H1 (cell line): ENCODE measurements around the gene ABITRAM. TPM values are rescaled to one million over a fixed set of nuclear protein-coding genes. Genes with fewer than 3 reads are reported as not detected.

Source experiments
- BCL11A ChIP-seq, 2 experiments: IDR thresholded peaks; one replicate each; pipeline ENCODE4 v1.6.1; 2011; ENCODE audit warnings: low read depth in 2 of 2, low read length in 2 of 2, mild to moderate bottlenecking in 2 of 2
- CEBPB ChIP-seq: IDR thresholded peaks from 2 replicates; pipeline ENCODE4 v1.6.1; 2012; ENCODE audit warnings: low read depth, low read length
- CTBP2 ChIP-seq: IDR thresholded peaks from 2 replicates; pipeline ENCODE4 v1.7.0; 2011; ENCODE audit warnings: borderline replicate concordance, mild to moderate bottlenecking, moderate library complexity, mixed read lengths, low read length; ENCODE audit not compliant: insufficient read depth, insufficient read length
- GTF2F1 ChIP-seq: IDR thresholded peaks from 2 replicates; pipeline ENCODE4 v1.6.1; 2012; ENCODE audit warnings: low read depth, low read length, improper control_type of control experiment, borderline replicate concordance
- HDAC6 ChIP-seq: IDR thresholded peaks from one replicate; pipeline ENCODE4 v1.7.1; 2012; ENCODE audit warnings: low read depth, mild to moderate bottlenecking, inconsistent platforms, low read length, moderate library complexity
- KDM4A ChIP-seq: IDR thresholded peaks from one replicate; pipeline ENCODE4 v1.7.1; 2012; ENCODE audit warnings: low read depth, mild to moderate bottlenecking, moderate library complexity, low read length, inconsistent platforms; ENCODE audit not compliant: severe bottlenecking
- NRF1 ChIP-seq: IDR thresholded peaks from 2 replicates; pipeline ENCODE4 v1.6.1; 2011; ENCODE audit warnings: mild to moderate bottlenecking, low read depth, low read length, improper control_type of control experiment
- POLR2AphosphoS5 ChIP-seq: IDR thresholded peaks from 2 replicates; pipeline ENCODE4 v1.6.1; 2011; ENCODE audit warnings: low read depth, low read length
- RFX5 ChIP-seq: IDR thresholded peaks from 2 replicates; pipeline ENCODE4 v1.6.1; 2011; ENCODE audit warnings: low read depth, low read length, improper control_type of control experiment, borderline replicate concordance
- SIN3A ChIP-seq, 2 experiments: IDR thresholded peaks in 1 of 2; conservative IDR thresholded peaks in 1 of 2; 2 replicates each; pipeline ENCODE4 v1.6.1; 2011 to 2012; ENCODE audit warnings: low read length in 2 of 2, improper control_type of control experiment in 1 of 2, low read depth in 1 of 2, mild to moderate bottlenecking in 1 of 2
- SP2 ChIP-seq: IDR thresholded peaks from 2 replicates; pipeline ENCODE4 v1.6.1; 2012; ENCODE audit warnings: mild to moderate bottlenecking, low read length, inconsistent platforms
- TAF1 ChIP-seq: IDR thresholded peaks from 2 replicates; pipeline ENCODE4 v1.6.1; 2011; ENCODE audit warnings: mild to moderate bottlenecking, low read depth, low read length
- polyA plus RNA-seq, 7 experiments: library from polyadenylated mRNA; depleted of rRNA in 3 of 7; stranded (reverse) in 5 of 7; unstranded in 2 of 7; fragments of >200 nt in 5 of 7; fragments of 200-250 nt in 2 of 7; gene quantifications; 1 replicate in 5 of 7; 2 replicates in 1 of 7; 4 replicates in 1 of 7; pipeline versions ENCODE4 v1.2.1 to v1.2.3, GENCODE V29; 2011 to 2013; ENCODE audit warnings: missing spikeins in 2 of 7, mixed read lengths in 2 of 7
- total RNA-seq: library from RNA; stranded (reverse); fragmentation: NEBNext Ultra II Directional; extraction: Animal tissue kit (Norgen Biotek cat#: 25700); gene quantifications from 2 replicates; pipeline ENCODE4 v1.2.1, GENCODE V29; 2021
- TF ChIP-seq, protein P1 (sequence below): fragments of 300-600 bp; sonication (generic); IDR thresholded peaks from 2 replicates; pipeline ENCODE4 v1.7.1; 2012; ENCODE audit warnings: low read length, moderate library complexity, mild to moderate bottlenecking, inconsistent platforms; ENCODE audit not compliant: insufficient replicate concordance

ABITRAM gene
- total and polyA plus RNA-seq, 2 of the 8 experiments (the other 6 are each of a cell fraction or from before 2014, with no cell fraction given) = 8.4 to 9.0 TPM

DNA sequence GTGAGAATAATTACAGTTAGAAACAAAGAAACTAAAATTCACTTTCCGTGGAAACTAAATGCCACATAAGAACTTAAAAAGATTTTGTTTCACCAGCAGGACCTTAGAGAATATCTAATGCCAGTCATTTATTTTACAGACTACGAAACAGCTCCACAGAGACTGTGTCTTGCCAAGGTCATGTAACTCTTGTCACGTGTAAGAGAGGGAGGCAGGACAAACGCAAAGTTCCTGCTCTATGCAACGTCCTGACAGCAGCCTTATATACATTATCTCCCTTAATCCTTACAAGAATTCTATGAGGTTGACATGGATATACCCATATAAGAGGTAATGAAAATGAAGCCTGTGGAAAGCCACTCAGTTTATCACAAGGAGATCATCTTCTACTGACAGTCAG, 39.7 kb downstream of the ABITRAM start (continued):
- TF ChIP-seq, protein P1, sequence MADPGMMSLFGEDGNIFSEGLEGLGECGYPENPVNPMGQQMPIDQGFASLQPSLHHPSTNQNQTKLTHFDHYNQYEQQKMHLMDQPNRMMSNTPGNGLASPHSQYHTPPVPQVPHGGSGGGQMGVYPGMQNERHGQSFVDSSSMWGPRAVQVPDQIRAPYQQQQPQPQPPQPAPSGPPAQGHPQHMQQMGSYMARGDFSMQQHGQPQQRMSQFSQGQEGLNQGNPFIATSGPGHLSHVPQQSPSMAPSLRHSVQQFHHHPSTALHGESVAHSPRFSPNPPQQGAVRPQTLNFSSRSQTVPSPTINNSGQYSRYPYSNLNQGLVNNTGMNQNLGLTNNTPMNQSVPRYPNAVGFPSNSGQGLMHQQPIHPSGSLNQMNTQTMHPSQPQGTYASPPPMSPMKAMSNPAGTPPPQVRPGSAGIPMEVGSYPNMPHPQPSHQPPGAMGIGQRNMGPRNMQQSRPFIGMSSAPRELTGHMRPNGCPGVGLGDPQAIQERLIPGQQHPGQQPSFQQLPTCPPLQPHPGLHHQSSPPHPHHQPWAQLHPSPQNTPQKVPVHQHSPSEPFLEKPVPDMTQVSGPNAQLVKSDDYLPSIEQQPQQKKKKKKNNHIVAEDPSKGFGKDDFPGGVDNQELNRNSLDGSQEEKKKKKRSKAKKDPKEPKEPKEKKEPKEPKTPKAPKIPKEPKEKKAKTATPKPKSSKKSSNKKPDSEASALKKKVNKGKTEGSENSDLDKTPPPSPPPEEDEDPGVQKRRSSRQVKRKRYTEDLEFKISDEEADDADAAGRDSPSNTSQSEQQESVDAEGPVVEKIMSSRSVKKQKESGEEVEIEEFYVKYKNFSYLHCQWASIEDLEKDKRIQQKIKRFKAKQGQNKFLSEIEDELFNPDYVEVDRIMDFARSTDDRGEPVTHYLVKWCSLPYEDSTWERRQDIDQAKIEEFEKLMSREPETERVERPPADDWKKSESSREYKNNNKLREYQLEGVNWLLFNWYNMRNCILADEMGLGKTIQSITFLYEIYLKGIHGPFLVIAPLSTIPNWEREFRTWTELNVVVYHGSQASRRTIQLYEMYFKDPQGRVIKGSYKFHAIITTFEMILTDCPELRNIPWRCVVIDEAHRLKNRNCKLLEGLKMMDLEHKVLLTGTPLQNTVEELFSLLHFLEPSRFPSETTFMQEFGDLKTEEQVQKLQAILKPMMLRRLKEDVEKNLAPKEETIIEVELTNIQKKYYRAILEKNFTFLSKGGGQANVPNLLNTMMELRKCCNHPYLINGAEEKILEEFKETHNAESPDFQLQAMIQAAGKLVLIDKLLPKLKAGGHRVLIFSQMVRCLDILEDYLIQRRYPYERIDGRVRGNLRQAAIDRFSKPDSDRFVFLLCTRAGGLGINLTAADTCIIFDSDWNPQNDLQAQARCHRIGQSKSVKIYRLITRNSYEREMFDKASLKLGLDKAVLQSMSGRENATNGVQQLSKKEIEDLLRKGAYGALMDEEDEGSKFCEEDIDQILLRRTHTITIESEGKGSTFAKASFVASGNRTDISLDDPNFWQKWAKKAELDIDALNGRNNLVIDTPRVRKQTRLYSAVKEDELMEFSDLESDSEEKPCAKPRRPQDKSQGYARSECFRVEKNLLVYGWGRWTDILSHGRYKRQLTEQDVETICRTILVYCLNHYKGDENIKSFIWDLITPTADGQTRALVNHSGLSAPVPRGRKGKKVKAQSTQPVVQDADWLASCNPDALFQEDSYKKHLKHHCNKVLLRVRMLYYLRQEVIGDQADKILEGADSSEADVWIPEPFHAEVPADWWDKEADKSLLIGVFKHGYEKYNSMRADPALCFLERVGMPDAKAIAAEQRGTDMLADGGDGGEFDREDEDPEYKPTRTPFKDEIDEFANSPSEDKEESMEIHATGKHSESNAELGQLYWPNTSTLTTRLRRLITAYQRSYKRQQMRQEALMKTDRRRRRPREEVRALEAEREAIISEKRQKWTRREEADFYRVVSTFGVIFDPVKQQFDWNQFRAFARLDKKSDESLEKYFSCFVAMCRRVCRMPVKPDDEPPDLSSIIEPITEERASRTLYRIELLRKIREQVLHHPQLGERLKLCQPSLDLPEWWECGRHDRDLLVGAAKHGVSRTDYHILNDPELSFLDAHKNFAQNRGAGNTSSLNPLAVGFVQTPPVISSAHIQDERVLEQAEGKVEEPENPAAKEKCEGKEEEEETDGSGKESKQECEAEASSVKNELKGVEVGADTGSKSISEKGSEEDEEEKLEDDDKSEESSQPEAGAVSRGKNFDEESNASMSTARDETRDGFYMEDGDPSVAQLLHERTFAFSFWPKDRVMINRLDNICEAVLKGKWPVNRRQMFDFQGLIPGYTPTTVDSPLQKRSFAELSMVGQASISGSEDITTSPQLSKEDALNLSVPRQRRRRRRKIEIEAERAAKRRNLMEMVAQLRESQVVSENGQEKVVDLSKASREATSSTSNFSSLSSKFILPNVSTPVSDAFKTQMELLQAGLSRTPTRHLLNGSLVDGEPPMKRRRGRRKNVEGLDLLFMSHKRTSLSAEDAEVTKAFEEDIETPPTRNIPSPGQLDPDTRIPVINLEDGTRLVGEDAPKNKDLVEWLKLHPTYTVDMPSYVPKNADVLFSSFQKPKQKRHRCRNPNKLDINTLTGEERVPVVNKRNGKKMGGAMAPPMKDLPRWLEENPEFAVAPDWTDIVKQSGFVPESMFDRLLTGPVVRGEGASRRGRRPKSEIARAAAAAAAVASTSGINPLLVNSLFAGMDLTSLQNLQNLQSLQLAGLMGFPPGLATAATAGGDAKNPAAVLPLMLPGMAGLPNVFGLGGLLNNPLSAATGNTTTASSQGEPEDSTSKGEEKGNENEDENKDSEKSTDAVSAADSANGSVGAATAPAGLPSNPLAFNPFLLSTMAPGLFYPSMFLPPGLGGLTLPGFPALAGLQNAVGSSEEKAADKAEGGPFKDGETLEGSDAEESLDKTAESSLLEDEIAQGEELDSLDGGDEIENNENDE = no peak
- no peak for TF ChIP-seq CTBP2
- TF ChIP-seq SIN3A (conservative IDR thresholded peaks at IDR 0.05 in 1 of 2, IDR thresholded peaks at IDR 0.05 in 1 of 2; ENCODE audit: low read depth in 1 of 2, low read length in 2 of 2) = no peak
- TF ChIP-seq HDAC6 = no peak
- no peak for TF ChIP-seq NRF1
- TF ChIP-seq CEBPB = no peak
- no peak for TF ChIP-seq BCL11A (IDR thresholded peaks at IDR 0.05; ENCODE audit: low read depth in 2 of 2, low read length in 2 of 2)
- no peak for TF ChIP-seq POLR2AphosphoS5
- no peak for TF ChIP-seq RFX5
- TF ChIP-seq GTF2F1 = no peak
- TF ChIP-seq SP2 = no peak
- TF ChIP-seq KDM4A = no peak
- TF ChIP-seq TAF1 = no peak
